Brain pericyte (primary cell): ENCODE results near the gene BLOC1S6.

ENCODE experiments used
- DNase-seq: peaks from one replicate; pipeline ENCODE4 v3.0.0-alpha.2; 2012; ENCODE audit warnings: low read depth, low spot score

Gene BLOC1S6

GRCh38 chr15:45588219-45588875, 1.2 kb downstream of the BLOC1S6 start:
- no peak for DNase-seq

- DNase-seq: no peak
Observed at GRCh38 chr15:45589256-45589655, 2.1 kb downstream of the BLOC1S6 start.

GRCh38 chr15:45594319-45594718, 7.1 kb downstream of the BLOC1S6 start:
- no peak for DNase-seq

- no peak for DNase-seq
Observed at GRCh38 chr15:45594835-45595530, 7.8 kb downstream of the BLOC1S6 start.

GRCh38 chr15:45603881-45604280, 16.7 kb downstream of the BLOC1S6 start:
- DNase-seq: no peak

- no peak for DNase-seq
Observed at GRCh38 chr15:45604326-45604725, 17.1 kb downstream of the BLOC1S6 start.

GRCh38 chr15:45606413-45606812, 19.2 kb downstream of the BLOC1S6 start:
- DNase-seq: no peak

GRCh38 chr15:45606841-45607240, 19.7 kb downstream of the BLOC1S6 start:
- no peak for DNase-seq

GRCh38 chr15:45611305-45611704, 24.1 kb downstream of the BLOC1S6 start:
- DNase-seq: no peak

GRCh38 chr15:45612790-45613415, 25.7 kb downstream of the BLOC1S6 start:
- DNase-seq: no peak

GRCh38 chr15:45616901-45617323, 29.7 kb downstream of the BLOC1S6 start:
- no peak for DNase-seq

GRCh38 chr15:45618813-45619212, 31.6 kb downstream of the BLOC1S6 start:
- DNase-seq: no peak

GRCh38 chr15:45628136-45628535, 41.0 kb downstream of the BLOC1S6 start:
- DNase-seq: no peak

GRCh38 chr15:45630917-45631691, 43.9 kb downstream of the BLOC1S6 start:
- no peak for DNase-seq

GRCh38 chr15:45631776-45632175, 44.6 kb downstream of the BLOC1S6 start:
- no peak for DNase-seq

GRCh38 chr15:45634432-45635190, 47.4 kb downstream of the BLOC1S6 start, which contains the start of gene SQOR:
TSS of gene SQOR (plus strand) at chr15:45635029. CDS start at chr15:45658924, 23,895 bp downstream.
- no peak for DNase-seq

GRCh38 chr15:45635191-45635638, 48.0 kb downstream of the BLOC1S6 start:
- no peak for DNase-seq

GRCh38 chr15:45635763-45636292, 48.6 kb downstream of the BLOC1S6 start:
- no peak for DNase-seq

- no peak for DNase-seq
Observed at GRCh38 chr15:45637141-45637540, 50.0 kb downstream of the BLOC1S6 start.

GRCh38 chr15:45637552-45638033, 50.4 kb downstream of the BLOC1S6 start:
- peak; percentile 52 for DNase-seq

- DNase-seq: no peak
Observed at GRCh38 chr15:45640616-45641015, 53.4 kb downstream of the BLOC1S6 start.
